Common myeloid progenitor, CD34-positive (primary cell): ENCODE measurements around the gene TSPEAR.

Experiments used
- CTCF ChIA-PET: fragments of 350-600 bp; sonication (Branson Sonifier 250); formaldehyde crosslinking; loops from one replicate; lab custom pipeline; 2021; ENCODE audit warnings: antibody characterized with exemption; lab: Charles Lee
- POLR2A ChIA-PET: fragments of 350-600 bp; sonication (Branson Sonifier 250); formaldehyde crosslinking; loops from one replicate; lab custom pipeline; 2021; ENCODE audit warnings: antibody characterized with exemption; lab: Charles Lee
- DNase-seq, 3 donors: peaks; one replicate each; pipeline versions ENCODE4 v3.0.0 to v3.0.0-alpha.2; 2013
- H3K27ac ChIP-seq, 2 experiments: 1 replicate in 1 of 2; 2 replicates in 1 of 2; pipeline ENCODE4 v1.7.0; 2013; ENCODE audit warnings: inconsistent platforms in 2 of 2, low read length in 2 of 2, mild to moderate bottlenecking in 2 of 2, low read depth in 1 of 2, moderate library complexity in 1 of 2; ENCODE audit not compliant: severe bottlenecking in 2 of 2, insufficient read depth in 1 of 2, poor library complexity in 1 of 2
- H3K27me3 ChIP-seq, 5 experiments: replicated peaks in 2 of 5; 1 replicate in 3 of 5; 2 replicates in 2 of 5; pipeline versions ENCODE4 v1.6.1 to v1.7.0; 2013; ENCODE audit warnings: low read length in 4 of 5, mild to moderate bottlenecking in 2 of 5, moderate library complexity in 2 of 5, inconsistent platforms in 1 of 5; ENCODE audit not compliant: insufficient read depth in 5 of 5, control insufficient read depth in 4 of 5
- H3K36me3 ChIP-seq, 4 experiments: 1 replicate in 2 of 4; 2 replicates in 2 of 4; pipeline versions ENCODE4 v1.6.1 to v1.7.0; 2013; ENCODE audit warnings: low read length in 3 of 4, control low read depth in 1 of 4, mild to moderate bottlenecking in 1 of 4; ENCODE audit not compliant: control insufficient read depth in 4 of 4, insufficient read depth in 4 of 4
- H3K4me1 ChIP-seq, 4 experiments: 1 replicate in 3 of 4; 2 replicates in 1 of 4; pipeline versions ENCODE4 v1.6.1 to v1.7.1; 2013; ENCODE audit warnings: low read length in 3 of 4, mild to moderate bottlenecking in 3 of 4, control low read depth in 1 of 4, inconsistent platforms in 1 of 4, moderate library complexity in 1 of 4; ENCODE audit not compliant: control insufficient read depth in 4 of 4, insufficient read depth in 4 of 4; ENCODE audit errors: control extremely low read depth in 1 of 4
- H3K4me3 ChIP-seq, 7 experiments: 1 replicate in 4 of 7; 2 replicates in 3 of 7; pipeline versions ENCODE4 v1.5.1 to v1.7.0; 2013; ENCODE audit warnings: mild to moderate bottlenecking in 7 of 7, low read length in 6 of 7, moderate library complexity in 6 of 7, inconsistent platforms in 2 of 7, low read depth in 2 of 7, control low read depth in 1 of 7; ENCODE audit not compliant: insufficient read depth in 4 of 7, control insufficient read depth in 1 of 7; ENCODE audit errors: extremely low read depth in 1 of 7
- H3K9me3 ChIP-seq, 5 experiments: 1 replicate in 4 of 5; 2 replicates in 1 of 5; pipeline versions ENCODE4 v1.6.1 to v1.7.1; 2013; ENCODE audit warnings: low read length in 4 of 5, mild to moderate bottlenecking in 2 of 5, inconsistent platforms in 1 of 5, low read depth in 1 of 5, moderate library complexity in 1 of 5; ENCODE audit not compliant: control insufficient read depth in 4 of 5, insufficient read depth in 2 of 5; ENCODE audit errors: control extremely low read depth in 1 of 5
- WGBS: methylation state at CpG from one replicate; pipeline ENCODE4 v1.1.5; 2013; ENCODE audit not compliant: insufficient coverage; 5-methylcytosine and 5-hydroxymethylcytosine counted together

TSPEAR gene

DNA sequence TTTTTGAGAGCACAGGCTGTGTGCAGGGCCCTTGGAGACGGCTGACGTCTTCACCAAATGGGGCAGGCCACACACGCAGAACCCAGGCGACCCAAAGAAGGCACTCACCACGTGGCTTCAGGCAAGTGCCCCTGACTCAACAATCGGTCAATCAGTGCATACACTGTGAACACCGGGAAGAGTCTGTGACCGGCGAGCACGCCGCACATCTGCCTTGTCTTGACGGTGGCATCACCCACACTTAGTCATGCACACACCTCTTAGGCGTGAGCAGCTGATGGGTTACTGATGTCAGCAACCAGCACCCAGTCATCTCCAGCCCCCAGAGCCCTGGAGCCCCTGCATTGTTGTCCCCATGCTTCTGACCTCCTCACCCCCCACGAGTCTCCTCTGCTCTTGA lies 261.0 kb downstream of the TSPEAR start:
- H3K9me3 ChIP-seq = peaks cover 2 to 13% (median 7%) of the 10 kb centered on the region in 5 experiments
- WGBS = 77% methylated on average over 14 of the region's 14 CpGs
- no peak for DNase-seq

DNA sequence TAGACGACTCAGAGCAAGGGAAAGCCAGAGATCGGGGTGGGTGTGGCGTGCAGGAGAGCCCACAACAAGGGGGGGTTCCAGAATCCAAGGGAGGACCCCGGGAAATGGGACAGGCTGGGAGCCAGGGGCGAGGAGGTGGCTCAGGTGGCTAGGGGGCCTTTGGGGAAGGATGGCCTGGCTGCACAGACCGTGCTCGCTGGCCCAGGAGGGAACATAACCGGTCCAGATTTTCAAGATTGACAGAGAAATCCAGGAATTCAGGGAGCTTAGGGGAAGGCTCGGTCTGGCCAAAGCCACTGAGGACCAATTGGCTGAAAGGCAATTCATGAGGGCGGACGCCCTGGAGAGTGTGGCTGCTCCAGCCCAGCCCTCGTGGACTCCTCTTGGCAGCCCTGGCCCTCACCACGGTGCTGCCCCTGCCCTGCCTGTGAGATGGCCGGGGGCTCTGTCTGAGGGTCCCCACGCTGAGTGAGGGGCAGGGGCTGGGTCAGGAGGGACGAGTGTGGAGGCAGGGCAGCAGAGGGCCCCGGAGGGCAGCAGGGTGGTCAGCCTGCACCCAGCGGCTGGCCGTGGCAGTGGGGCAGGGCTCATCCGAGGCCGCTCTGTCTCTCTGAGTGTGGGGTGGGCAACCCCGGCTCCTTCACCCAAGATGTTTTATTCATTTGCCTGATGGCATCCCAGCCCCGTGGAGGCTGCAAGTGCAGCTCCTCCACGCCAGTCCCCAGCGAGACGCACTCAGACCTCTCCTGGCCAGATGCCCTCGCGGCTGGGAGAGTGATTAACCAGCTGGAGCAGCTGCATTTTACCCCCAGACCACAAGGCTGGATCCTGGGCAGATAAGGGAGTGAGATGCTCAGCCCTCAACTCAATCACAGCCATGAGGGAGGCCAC lies 261.7 kb downstream of the TSPEAR start:
- peaks cover 0 to 2% (median under 1%) of the 10 kb centered on the region in 4 experiments for H3K4me1 ChIP-seq
- 80% methylated on average over 28 of the region's 28 CpGs for WGBS
- no peak overlapping the region for H3K27ac ChIP-seq
- H3K9me3 ChIP-seq = peaks cover 2 to 13% (median 7%) of the 10 kb centered on the region in 5 experiments
- CTCF ChIA-PET = no interaction called here
- no peak overlapping the region for H3K4me3 ChIP-seq
- peak in 2 of 3 donors; percentile 28 to 41 for DNase-seq
- peaks cover 4 to 39% (median 9%) of the 10 kb centered on the region in 5 experiments for H3K27me3 ChIP-seq
- POLR2A ChIA-PET = interaction anchor here (1.0 kb wide), 1 partner anchor 12 kb away, joined by 3 read pairs; no protein-coding TSS in a partner anchor
- no peaks in the 10 kb centered on the region for H3K36me3 ChIP-seq

More for the DNA sequence above, 261.0 kb downstream of the TSPEAR start:
- Histone ChIP-seq H3K4me3 (no peak overlapping the region), H3K27me3 (peaks cover 4 to 39% (median 9%) of the 10 kb centered on the region in 5 experiments), H3K4me1 (peaks cover 0 to 6% (median 2%) of the 10 kb centered on the region in 4 experiments), H3K27ac (no peak overlapping the region), H3K36me3 (no peaks in the 10 kb centered on the region)
- CTCF ChIA-PET = no interaction called here
- POLR2A ChIA-PET = interaction anchor here (1.0 kb wide), 1 partner anchor 12 kb away, joined by 3 read pairs; no protein-coding TSS in a partner anchor

DNA sequence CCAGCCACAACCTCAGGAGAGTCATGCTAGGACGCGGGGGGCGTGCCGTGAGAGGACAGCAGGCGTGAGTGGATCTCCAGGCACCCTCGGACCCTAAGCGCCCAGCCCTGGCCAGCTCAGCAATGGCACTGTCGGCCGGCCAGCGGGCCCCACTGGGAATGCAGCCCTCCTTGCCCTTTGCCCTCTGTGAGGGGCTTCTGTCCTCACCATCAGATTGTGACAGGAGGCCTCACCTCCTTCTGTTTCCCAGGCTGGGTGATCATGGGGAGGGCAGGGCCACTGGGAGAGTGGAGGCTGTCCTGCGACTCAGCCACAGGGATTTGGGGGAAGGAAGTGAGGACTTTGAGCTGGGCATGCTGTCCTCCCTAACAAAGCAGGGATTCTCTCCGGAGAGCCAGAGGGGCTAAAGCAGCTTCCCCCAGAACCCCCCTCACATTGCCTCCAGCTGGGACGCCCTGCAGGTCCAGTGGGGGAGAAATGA lies 262.7 kb downstream of the TSPEAR start:
- Histone ChIP-seq H3K4me3 (no peak overlapping the region), H3K9me3 (peaks cover under 1 to 6% (median 2%) of the 10 kb centered on the region in 5 experiments), H3K27me3 (peaks cover 0 to 39% (median 11%) of the 10 kb centered on the region in 5 experiments), H3K36me3 (no peaks in the 10 kb centered on the region), H3K4me1 (no peaks in the 10 kb centered on the region), H3K27ac (no peak overlapping the region)
- CTCF ChIA-PET = no interaction called here
- no peak for DNase-seq
- WGBS = 82% methylated on average over 10 of the region's 13 CpGs
- POLR2A ChIA-PET = no interaction called here
